HCT116 (cell line): ENCODE measurements around the gene EEF1A2. TPM values are rescaled to one million over a fixed set of nuclear protein-coding genes. Genes with fewer than 3 reads are reported as not detected.

Experiments
- ATAC-seq: fragments of 200-7000 bp; cut with Tn5 transposase; 2 replicates; pipeline ENCODE4 v1.9.1; 2020; ENCODE audit warnings: mild to moderate bottlenecking, moderate library complexity
- BruUV-seq: library from RNA; stranded (reverse); fragments of 400-500 nt; replicated peaks from 2 replicates; lab custom pipeline; 2021; lab: Mats Ljungman, UMichigan
- CTCF ChIA-PET: fragments of 300-600 bp; sonication (Branson Sonifier 250); formaldehyde crosslinking; loops from one replicate; lab custom pipeline; 2021; ENCODE audit warnings: antibody characterized with exemption; lab: Charles Lee
- POLR2A ChIA-PET: fragments of 300-600, 350-600 bp; sonication (Branson Sonifier 250); formaldehyde crosslinking; loops from one replicate; lab custom pipeline; 2021; ENCODE audit warnings: antibody characterized with exemption; lab: Charles Lee
- RAD21 ChIA-PET, 2 experiments: fragments of 300-600 bp; sonication (Branson Sonifier 250); formaldehyde crosslinking; loops; one replicate each; lab custom pipeline; 2023; ENCODE audit warnings: low total read pairs in 2 of 2; ENCODE audit not compliant: uncharacterized antibody in 2 of 2, unreplicated experiment in 2 of 2, low non-redundant PET in 1 of 2; lab: Charles Lee
- DNase-seq: peaks from one replicate; pipeline ENCODE4 v3.0.0-alpha.2; 2010; ENCODE audit warnings: low read depth, low spot score
- H2AFZ ChIP-seq: fragments of 200-600 bp; shearing (Covaris generic), sonication (generic); 2 replicates; pipeline ENCODE4 v1.6.1; 2017; ENCODE audit warnings: low read depth, mixed run types, mixed read lengths, antibody characterized with exemption, low read length; ENCODE audit not compliant: poor library complexity, severe bottlenecking
- H3K27ac ChIP-seq: 2 replicates; pipeline ENCODE4 v1.5.1; 2012; ENCODE audit warnings: low read depth, low read length
- H3K27me3 ChIP-seq: fragments of 200-600 bp; sonication (generic); 2 replicates; pipeline ENCODE4 v1.6.1; 2016; ENCODE audit warnings: mixed run types, low read length, mixed read lengths; ENCODE audit not compliant: insufficient read depth
- H3K36me3 ChIP-seq, 2 experiments: fragments of 200-500 bp in 1 of 2; fragments of 200-600 bp in 1 of 2; sonication (Bioruptor generic) in 1 of 2; sonication (generic) in 1 of 2; 2 replicates each; pipeline versions ENCODE4 v1.5.1 to v1.6.1; 2014 to 2016; ENCODE audit warnings: low read length in 2 of 2, inconsistent platforms in 1 of 2, mixed read lengths in 1 of 2, mixed run types in 1 of 2; ENCODE audit not compliant: insufficient read depth in 2 of 2, control insufficient read depth in 1 of 2
- H3K4me1 ChIP-seq, 2 experiments: fragments of 200-600 bp in 1 of 2; sonication (generic) in 1 of 2; 2 replicates each; pipeline versions ENCODE4 v1.5.1 to v1.6.1; 2012 to 2017; ENCODE audit warnings: low read length in 2 of 2, inconsistent platforms in 1 of 2, mild to moderate bottlenecking in 1 of 2, mixed read lengths in 1 of 2, mixed run types in 1 of 2, moderate library complexity in 1 of 2; ENCODE audit not compliant: insufficient read depth in 2 of 2, control insufficient read depth in 1 of 2
- H3K4me2 ChIP-seq: fragments of 200-600 bp; sonication (generic); 2 replicates; pipeline ENCODE4 v1.6.1; 2017; ENCODE audit warnings: mixed run types, low read length, mixed read lengths
- H3K4me3 ChIP-seq, 2 experiments: fragments of 200-600 bp in 1 of 2; sonication (generic) in 1 of 2; replicated peaks in 1 of 2; 2 replicates each; pipeline ENCODE4 v1.5.1; 2011 to 2016; ENCODE audit warnings: low read length in 2 of 2, control low read depth in 1 of 2, low read depth in 1 of 2, mild to moderate bottlenecking in 1 of 2, mixed read lengths in 1 of 2, mixed run types in 1 of 2
- H3K79me2 ChIP-seq: fragments of 200-600 bp; sonication (generic); 2 replicates; pipeline ENCODE4 v1.6.1; 2017; ENCODE audit warnings: mild to moderate bottlenecking, mixed run types, low read length, moderate library complexity, mixed read lengths; ENCODE audit not compliant: insufficient read depth
- H3K9ac ChIP-seq: fragments of 200-600 bp; sonication (generic); 2 replicates; pipeline ENCODE4 v1.6.1; 2016; ENCODE audit warnings: low read length, mixed read lengths
- H3K9me2 ChIP-seq: fragments of 200-600 bp; sonication (generic), shearing (Covaris generic); 2 replicates; pipeline ENCODE4 v1.6.1; 2017; ENCODE audit warnings: mixed run types, mild to moderate bottlenecking, moderate library complexity; ENCODE audit not compliant: insufficient read depth
- H3K9me3 ChIP-seq, 2 experiments: fragments of 200-500 bp in 1 of 2; fragments of 200-600 bp in 1 of 2; sonication (Bioruptor generic) in 1 of 2; sonication (generic) in 1 of 2; 2 replicates each; pipeline ENCODE4 v1.6.1; 2014 to 2017; ENCODE audit warnings: low read length in 2 of 2, mixed read lengths in 2 of 2, inconsistent platforms in 1 of 2, low read depth in 1 of 2, mild to moderate bottlenecking in 1 of 2, mixed run types in 1 of 2, moderate library complexity in 1 of 2; ENCODE audit not compliant: control insufficient read depth in 1 of 2, insufficient read depth in 1 of 2
- H4K20me1 ChIP-seq: fragments of 200-600 bp; sonication (generic), shearing (Covaris generic); 2 replicates; pipeline ENCODE4 v1.6.1; 2017; ENCODE audit warnings: mixed run types, mild to moderate bottlenecking, moderate library complexity; ENCODE audit not compliant: insufficient read depth
- ATF3 ChIP-seq: IDR thresholded peaks from 2 replicates; pipeline ENCODE4 v1.6.1; 2012
- CBX3 ChIP-seq: IDR thresholded peaks from 2 replicates; pipeline ENCODE4 v1.6.1; 2012; ENCODE audit warnings: low read depth
- CTCF ChIP-seq, 3 experiments: fragments of 200-600 bp in 1 of 3; sonication (generic) in 1 of 3; IDR thresholded peaks in 2 of 3; conservative IDR thresholded peaks in 1 of 3; 2 replicates each; pipeline ENCODE4 v1.5.1; 2012 to 2017; ENCODE audit warnings: low read depth in 2 of 3, low read length in 2 of 3, antibody characterized with exemption in 1 of 3, borderline replicate concordance in 1 of 3, control low read depth in 1 of 3, mild to moderate bottlenecking in 1 of 3, mixed read lengths in 1 of 3, mixed run types in 1 of 3, moderate library complexity in 1 of 3; ENCODE audit not compliant: insufficient read depth in 1 of 3
- EGR1 ChIP-seq: IDR thresholded peaks from 2 replicates; pipeline ENCODE4 v1.6.1; 2012; ENCODE audit warnings: low read depth
- ELF1 ChIP-seq: IDR thresholded peaks from 2 replicates; pipeline ENCODE4 v1.6.1; 2012; ENCODE audit warnings: low read depth, borderline replicate concordance
- EZH2phosphoT487 ChIP-seq: fragments of 200-600 bp; IDR thresholded peaks from 2 replicates; pipeline ENCODE4 v1.6.1; 2018; ENCODE audit warnings: antibody characterized with exemption, borderline replicate concordance
- FOSL1 ChIP-seq: IDR thresholded peaks from 2 replicates; pipeline ENCODE4 v1.6.1; 2012; ENCODE audit warnings: low read depth
- JUND ChIP-seq: IDR thresholded peaks from 2 replicates; pipeline ENCODE4 v1.6.1; 2012
- MAX ChIP-seq: IDR thresholded peaks from 2 replicates; pipeline ENCODE4 v1.6.1; 2012
- POLR2A ChIP-seq: IDR thresholded peaks from 2 replicates; pipeline ENCODE4 v1.7.0; 2011; ENCODE audit warnings: borderline replicate concordance; ENCODE audit not compliant: insufficient read depth, insufficient read length; ENCODE audit errors: extremely low read depth
- POLR2AphosphoS5 ChIP-seq: IDR thresholded peaks from 2 replicates; pipeline ENCODE4 v1.6.1; 2011; ENCODE audit warnings: mild to moderate bottlenecking, low read depth, low read length, moderate library complexity
- RAD21 ChIP-seq: IDR thresholded peaks from 2 replicates; pipeline ENCODE4 v1.6.1; 2012; ENCODE audit warnings: low read depth, mild to moderate bottlenecking
- REST ChIP-seq: IDR thresholded peaks from 2 replicates; pipeline ENCODE4 v1.6.1; 2012; ENCODE audit warnings: low read depth
- SIN3A ChIP-seq: IDR thresholded peaks from 2 replicates; pipeline ENCODE4 v1.6.1; 2012; ENCODE audit warnings: low read depth
- SP1 ChIP-seq: IDR thresholded peaks from 2 replicates; pipeline ENCODE4 v1.6.1; 2012; ENCODE audit warnings: low read depth
- SRF ChIP-seq: IDR thresholded peaks from 2 replicates; pipeline ENCODE4 v1.6.1; 2012; ENCODE audit warnings: low read depth
- TCF7L2 ChIP-seq: IDR thresholded peaks from 2 replicates; pipeline ENCODE4 v1.7.0; 2011; ENCODE audit warnings: borderline replicate concordance, inconsistent platforms; ENCODE audit not compliant: insufficient read depth, insufficient read length; ENCODE audit errors: extremely low read depth
- YY1 ChIP-seq: IDR thresholded peaks from 2 replicates; pipeline ENCODE4 v1.6.1; 2011; ENCODE audit warnings: low read length, low read depth, moderate library complexity, mild to moderate bottlenecking; ENCODE audit not compliant: insufficient replicate concordance; ENCODE audit errors: extremely low read depth
- ZBTB33 ChIP-seq: IDR thresholded peaks from 2 replicates; pipeline ENCODE4 v1.6.1; 2011; ENCODE audit warnings: mild to moderate bottlenecking, low read length, moderate library complexity; ENCODE audit not compliant: insufficient replicate concordance; ENCODE audit errors: extremely low read depth
- ZNF274 ChIP-seq: fragments of 200-500 bp; sonication (Bioruptor generic); IDR thresholded peaks from 2 replicates; pipeline ENCODE4 v1.6.1; 2014; ENCODE audit warnings: mild to moderate bottlenecking, low read depth, low read length, inconsistent platforms
- intact Hi-C: fragments of 100-400 bp; cut with micrococcal nuclease; formaldehyde crosslinking; loops from 2 replicates; pipeline ENCODE4 v1.10.0; 2022
- total RNA-seq: library from RNA; stranded (reverse); gene quantifications from one replicate; pipeline ENCODE4 v1.2.1, GENCODE V29; 2021; ENCODE audit not compliant: unreplicated experiment

The EEF1A2 gene
- total RNA-seq, 1 experiment from 2014 or later = 454 TPM

GRCh38 chr20:63464289-63464635 lies 34.6 kb downstream of the EEF1A2 start:
- DNase-seq = no peak
- Histone ChIP-seq H3K4me1 (peaks cover 4 to 11% of the 10 kb centered on the region in 2 experiments; a peak in 2 of 4 replicates), H3K27me3 (no peaks in the 10 kb centered on the region), H3K79me2 (peaks cover 69% of the 10 kb centered on the region), H2AFZ (no peak overlapping the region), H3K4me2 (no peak overlapping the region), H4K20me1 (no peaks in the 10 kb centered on the region), H3K36me3 (no peaks in the 10 kb centered on the region), H3K4me3 (no peak overlapping the region), H3K9me2 (no peaks in the 10 kb centered on the region), H3K9ac (no peak overlapping the region), H3K9me3 (no peaks in the 10 kb centered on the region), H3K27ac (no peak overlapping the region)
- CTCF ChIA-PET = no interaction called here
- ATAC-seq = no peak
- no TSS peak for BruUV-seq
- intact Hi-C loops = no loop called here
- RAD21 ChIA-PET = no interaction called here
- POLR2A ChIA-PET = no interaction called here
- TF ChIP-seq MAX (no peak), POLR2A (no peak), ZNF274 (no peak), TCF7L2 (no peak), ATF3 (no peak), SIN3A (no peak), SP1 (no peak), RAD21 (no peak), CTCF (IDR thresholded peaks at IDR 0.05 in 2 of 3, conservative IDR thresholded peaks at IDR 0.05 in 1 of 3; ENCODE audit: borderline replicate concordance in 1 of 3, insufficient read depth in 1 of 3, low read depth in 2 of 3, low read length in 2 of 3) (no peak), POLR2AphosphoS5 (no peak), ZBTB33 (no peak), JUND (no peak), REST (no peak), EGR1 (no peak), EZH2phosphoT487 (no peak), YY1 (no peak), FOSL1 (no peak), SRF (no peak), CBX3 (no peak), ELF1 (no peak)
